HL-60 (cell line): Measurements from ENCODE around the gene USP44.

ENCODE experiments used
- DNase-seq, 2 experiments: peaks; one replicate each; pipeline ENCODE4 v3.0.0-alpha.2; 2010 to 2020; ENCODE audit warnings: low read depth in 1 of 2, low spot score in 1 of 2
- H3K27ac ChIP-seq: fragments of 250-450 bp; sonication (Bioruptor Pico); replicated peaks from 2 replicates; pipeline ENCODE4 v1.5.1; 2020; ENCODE audit warnings: mild to moderate bottlenecking, moderate library complexity
- H3K27me3 ChIP-seq: fragments of 250-450 bp; sonication (Bioruptor Pico); 2 replicates; pipeline ENCODE4 v1.5.1; 2021; ENCODE audit warnings: mild to moderate bottlenecking, moderate library complexity; ENCODE audit not compliant: insufficient read depth, poor library complexity, severe bottlenecking
- H3K4me3 ChIP-seq: replicated peaks from 2 replicates; pipeline ENCODE4 v1.5.1; 2011; ENCODE audit warnings: mild to moderate bottlenecking, control low read depth, low read length; ENCODE audit not compliant: insufficient read depth
- GABPA ChIP-seq: IDR thresholded peaks from 2 replicates; pipeline ENCODE4 v1.6.1; 2012; ENCODE audit warnings: low read depth
- POLR2AphosphoS5 ChIP-seq: IDR thresholded peaks from 2 replicates; pipeline ENCODE4 v1.6.1; 2012; ENCODE audit warnings: low read depth
- SPI1 ChIP-seq: IDR thresholded peaks from 2 replicates; pipeline ENCODE4 v1.6.1; 2012; ENCODE audit warnings: low read depth, mild to moderate bottlenecking, borderline replicate concordance
- TF ChIP-seq, protein P1 (sequence below): IDR thresholded peaks from one replicate; pipeline ENCODE4 v1.5.1; 2011; ENCODE audit warnings: low read length, control low read depth, inconsistent platforms; ENCODE audit not compliant: insufficient read depth
- TF ChIP-seq, protein P2 (sequence below): IDR thresholded peaks from 2 replicates; pipeline ENCODE4 v1.6.1; 2012; ENCODE audit warnings: low read depth; ENCODE audit not compliant: insufficient replicate concordance

The USP44 gene

GRCh38 chr12:95545731-95546490 is 5.4 kb downstream of the USP44 start:
- TF ChIP-seq, protein P1, sequence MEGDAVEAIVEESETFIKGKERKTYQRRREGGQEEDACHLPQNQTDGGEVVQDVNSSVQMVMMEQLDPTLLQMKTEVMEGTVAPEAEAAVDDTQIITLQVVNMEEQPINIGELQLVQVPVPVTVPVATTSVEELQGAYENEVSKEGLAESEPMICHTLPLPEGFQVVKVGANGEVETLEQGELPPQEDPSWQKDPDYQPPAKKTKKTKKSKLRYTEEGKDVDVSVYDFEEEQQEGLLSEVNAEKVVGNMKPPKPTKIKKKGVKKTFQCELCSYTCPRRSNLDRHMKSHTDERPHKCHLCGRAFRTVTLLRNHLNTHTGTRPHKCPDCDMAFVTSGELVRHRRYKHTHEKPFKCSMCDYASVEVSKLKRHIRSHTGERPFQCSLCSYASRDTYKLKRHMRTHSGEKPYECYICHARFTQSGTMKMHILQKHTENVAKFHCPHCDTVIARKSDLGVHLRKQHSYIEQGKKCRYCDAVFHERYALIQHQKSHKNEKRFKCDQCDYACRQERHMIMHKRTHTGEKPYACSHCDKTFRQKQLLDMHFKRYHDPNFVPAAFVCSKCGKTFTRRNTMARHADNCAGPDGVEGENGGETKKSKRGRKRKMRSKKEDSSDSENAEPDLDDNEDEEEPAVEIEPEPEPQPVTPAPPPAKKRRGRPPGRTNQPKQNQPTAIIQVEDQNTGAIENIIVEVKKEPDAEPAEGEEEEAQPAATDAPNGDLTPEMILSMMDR: no peak
- Histone ChIP-seq H3K27ac (no peak overlapping the region), H3K27me3 (peaks cover 11% of the 10 kb centered on the region), H3K4me3 (no peak overlapping the region)
- DNase-seq: no peak

DNA sequence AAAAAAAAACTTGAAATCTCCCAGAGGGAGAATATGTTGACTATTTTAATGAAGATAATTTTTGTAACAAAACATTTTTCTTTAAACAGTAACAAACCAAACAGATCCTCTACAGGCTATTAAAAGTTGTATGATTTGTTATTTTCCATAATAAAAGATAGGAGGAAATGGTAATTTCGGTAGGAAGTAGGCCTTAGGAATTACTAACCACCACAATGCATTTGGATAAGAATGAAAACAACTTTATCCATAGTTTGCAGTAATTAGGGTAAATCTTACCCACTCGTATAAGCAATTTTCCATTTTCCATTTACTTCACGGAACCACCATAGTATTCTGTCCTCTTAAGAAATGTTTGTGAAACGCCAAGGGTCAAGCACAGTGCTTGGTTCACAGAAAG is 6.0 kb downstream of the USP44 start:
- DNase-seq: no peak
- Histone ChIP-seq H3K27me3 (peaks cover 11% of the 10 kb centered on the region), H3K27ac (no peak overlapping the region), H3K4me3 (no peak overlapping the region)
- TF ChIP-seq POLR2AphosphoS5: no peak
- TF ChIP-seq, protein P1: no peak
- TF ChIP-seq SPI1: no peak
- TF ChIP-seq GABPA: no peak
- TF ChIP-seq, protein P2, sequence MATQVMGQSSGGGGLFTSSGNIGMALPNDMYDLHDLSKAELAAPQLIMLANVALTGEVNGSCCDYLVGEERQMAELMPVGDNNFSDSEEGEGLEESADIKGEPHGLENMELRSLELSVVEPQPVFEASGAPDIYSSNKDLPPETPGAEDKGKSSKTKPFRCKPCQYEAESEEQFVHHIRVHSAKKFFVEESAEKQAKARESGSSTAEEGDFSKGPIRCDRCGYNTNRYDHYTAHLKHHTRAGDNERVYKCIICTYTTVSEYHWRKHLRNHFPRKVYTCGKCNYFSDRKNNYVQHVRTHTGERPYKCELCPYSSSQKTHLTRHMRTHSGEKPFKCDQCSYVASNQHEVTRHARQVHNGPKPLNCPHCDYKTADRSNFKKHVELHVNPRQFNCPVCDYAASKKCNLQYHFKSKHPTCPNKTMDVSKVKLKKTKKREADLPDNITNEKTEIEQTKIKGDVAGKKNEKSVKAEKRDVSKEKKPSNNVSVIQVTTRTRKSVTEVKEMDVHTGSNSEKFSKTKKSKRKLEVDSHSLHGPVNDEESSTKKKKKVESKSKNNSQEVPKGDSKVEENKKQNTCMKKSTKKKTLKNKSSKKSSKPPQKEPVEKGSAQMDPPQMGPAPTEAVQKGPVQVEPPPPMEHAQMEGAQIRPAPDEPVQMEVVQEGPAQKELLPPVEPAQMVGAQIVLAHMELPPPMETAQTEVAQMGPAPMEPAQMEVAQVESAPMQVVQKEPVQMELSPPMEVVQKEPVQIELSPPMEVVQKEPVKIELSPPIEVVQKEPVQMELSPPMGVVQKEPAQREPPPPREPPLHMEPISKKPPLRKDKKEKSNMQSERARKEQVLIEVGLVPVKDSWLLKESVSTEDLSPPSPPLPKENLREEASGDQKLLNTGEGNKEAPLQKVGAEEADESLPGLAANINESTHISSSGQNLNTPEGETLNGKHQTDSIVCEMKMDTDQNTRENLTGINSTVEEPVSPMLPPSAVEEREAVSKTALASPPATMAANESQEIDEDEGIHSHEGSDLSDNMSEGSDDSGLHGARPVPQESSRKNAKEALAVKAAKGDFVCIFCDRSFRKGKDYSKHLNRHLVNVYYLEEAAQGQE: no peak

GRCh38 chr12:95544756-95545155 is 6.5 kb downstream of the USP44 start:
- TF ChIP-seq POLR2AphosphoS5 (no peak), GABPA (no peak), SPI1 (no peak)
- TF ChIP-seq, protein P2: no peak
- TF ChIP-seq, protein P1: no peak
- Histone ChIP-seq H3K27me3 (peaks cover 11% of the 10 kb centered on the region), H3K4me3 (no peak overlapping the region), H3K27ac (no peak overlapping the region)
- DNase-seq: no peak

- Histone ChIP-seq H3K27ac (no peak overlapping the region), H3K27me3 (peaks cover 5% of the 10 kb centered on the region), H3K4me3 (no peak overlapping the region)
- no peak for TF ChIP-seq POLR2AphosphoS5
- TF ChIP-seq, protein P1: no peak
- no peak for TF ChIP-seq GABPA
- TF ChIP-seq, protein P2: no peak
- TF ChIP-seq SPI1: no peak
- no peak for DNase-seq
These were observed 8.0 kb downstream of the USP44 start for GRCh38 chr12:95543305-95543704.
